Measurements from ENCODE around the gene HERC2. TPM values are rescaled to one million over a fixed set of nuclear protein-coding genes. Genes with fewer than 3 reads are reported as not detected.

The HERC2 gene
- total and polyA plus RNA-seq, 9 of the 15 experiments (the other 6 are each of a cell fraction or from before 2014, with no cell fraction given) = 10.6 to 84.0 (median 42.6) TPM

DNA sequence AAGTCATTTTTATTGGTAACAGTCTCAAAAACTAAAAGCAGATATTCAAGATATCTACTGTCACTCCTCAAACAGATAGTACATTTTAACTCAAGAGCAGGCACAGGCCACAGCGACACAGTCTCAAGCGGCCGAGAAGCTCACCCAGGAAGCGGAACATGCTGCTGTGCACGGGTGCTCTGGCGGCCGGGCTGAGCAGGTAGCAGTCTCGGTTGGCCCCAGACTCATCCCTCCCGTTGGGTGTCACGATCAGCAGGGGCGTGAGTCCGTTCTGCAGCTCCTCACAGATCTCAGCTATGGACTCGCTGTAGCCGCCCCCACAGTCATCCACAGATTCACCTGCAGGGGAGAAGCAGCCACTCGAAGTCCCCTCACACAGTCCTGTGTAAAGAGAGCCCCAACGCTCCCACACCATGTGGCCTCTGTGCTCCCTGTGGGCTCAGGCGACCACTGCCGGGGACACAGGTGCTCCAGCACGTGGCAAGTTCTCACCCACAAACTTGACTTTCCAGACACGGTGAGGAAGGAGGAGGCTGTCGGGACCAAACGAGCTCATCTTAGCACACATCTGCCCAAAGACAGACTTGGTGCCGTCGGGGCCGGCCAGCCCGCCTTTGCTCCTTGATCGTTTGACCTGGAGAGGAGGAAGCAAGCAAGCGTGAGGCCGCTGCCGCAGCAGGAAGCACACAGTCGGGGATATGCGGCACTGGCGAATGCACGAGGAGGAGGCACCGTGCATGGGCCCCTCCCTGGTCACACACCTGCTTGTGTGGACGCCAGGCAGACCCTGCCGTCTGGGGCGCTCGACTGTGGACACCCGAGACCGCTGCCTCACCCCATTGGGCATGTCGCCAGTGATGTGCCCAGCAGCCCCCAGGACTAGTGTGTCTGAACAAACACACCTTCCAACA is 205.2 kb downstream of the HERC2 start:
- CTCF ChIA-PET (ENCODE audit: low intra/inter-chr PET ratio) = no interaction called here
- no TSS peak for BruUV-seq (replicated peaks)
- H3K4me3 ChIP-seq = no peak overlapping the region
- POLR2A ChIA-PET = no interaction called here
- H3K79me2 ChIP-seq (ENCODE audit: control insufficient read depth, insufficient read depth, low read length) = no peaks in the 10 kb centered on the region
- no peak for FAIRE-seq
- H3K27ac ChIP-seq (ENCODE audit: extremely low read depth, low read depth, low read length) = no peak overlapping the region
- peaks cover 91% of the 10 kb centered on the region for H3K36me3 ChIP-seq (ENCODE audit: control insufficient read depth, insufficient read depth, low read length)
- in situ Hi-C loops (cut with MboI) (no loop called here), intact Hi-C loops (cut with micrococcal nuclease) (no loop called here)
- no peak for TF ChIP-seq MXI1 (IDR thresholded peaks at IDR 0.05; ENCODE audit: low read depth, low read length)
- no peak for TF ChIP-seq RBBP5 (IDR thresholded peaks at IDR 0.05; ENCODE audit: borderline replicate concordance, insufficient read depth, low read length, poor library complexity, severe bottlenecking)
- TF ChIP-seq KLF16 (IDR thresholded peaks at IDR 0.05) = no peak
- TF ChIP-seq ZNF134 (CRISPR knock-in tag; conservative IDR thresholded peaks at IDR 0.05) = no peak
- TF ChIP-seq, protein P1, sequence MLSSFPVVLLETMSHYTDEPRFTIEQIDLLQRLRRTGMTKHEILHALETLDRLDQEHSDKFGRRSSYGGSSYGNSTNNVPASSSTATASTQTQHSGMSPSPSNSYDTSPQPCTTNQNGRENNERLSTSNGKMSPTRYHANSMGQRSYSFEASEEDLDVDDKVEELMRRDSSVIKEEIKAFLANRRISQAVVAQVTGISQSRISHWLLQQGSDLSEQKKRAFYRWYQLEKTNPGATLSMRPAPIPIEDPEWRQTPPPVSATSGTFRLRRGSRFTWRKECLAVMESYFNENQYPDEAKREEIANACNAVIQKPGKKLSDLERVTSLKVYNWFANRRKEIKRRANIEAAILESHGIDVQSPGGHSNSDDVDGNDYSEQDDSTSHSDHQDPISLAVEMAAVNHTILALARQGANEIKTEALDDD (IDR thresholded peaks at IDR 0.05) = no peak
- TF ChIP-seq POLR2G (IDR thresholded peaks at IDR 0.05; ENCODE audit: low read depth, low read length) = peak; percentile 36; the same call in 1 of the 2 replicates
- 88% methylated on average over 31 of the region's 42 CpGs for WGBS (ENCODE audit: insufficient coverage, low coverage, missing lambda C conversion rate)
- no peaks in the 10 kb centered on the region for H3K9me1 ChIP-seq (ENCODE audit: control insufficient read depth, insufficient read depth, low read length)
- no peak for ATAC-seq
- no peaks in the 10 kb centered on the region for H3K27me3 ChIP-seq (ENCODE audit: control insufficient read depth in 2 of 2, insufficient read depth in 2 of 2, low read length in 2 of 2)
- no peak overlapping the region for H2AFZ ChIP-seq (ENCODE audit: low read depth, low read length)
- no peaks in the 10 kb centered on the region for H4K20me1 ChIP-seq (replicated peaks; ENCODE audit: control insufficient read depth, insufficient read depth, low read length)
- no peak for DNase-seq (ENCODE audit: extremely low read depth in 1 of 4, low spot score in 3 of 4)
- peaks cover 0 to 7% of the 10 kb centered on the region in 2 experiments; a peak in 1 of 5 replicates for H3K4me1 ChIP-seq (replicated peaks in 1 of 2; ENCODE audit: control insufficient read depth in 2 of 2, insufficient read depth in 2 of 2, low read length in 2 of 2)
- H3K9ac ChIP-seq (ENCODE audit: insufficient read depth in 1 of 2, low read depth in 2 of 2, low read length in 2 of 2) = peak overlapping the region in 1 of 2 experiments; percentile 36; a peak in 1 of 4 replicates
- no peaks in the 10 kb centered on the region for H3K9me3 ChIP-seq (replicated peaks; ENCODE audit: control insufficient read depth, insufficient read depth, low read depth, low read length)
- H3K4me2 ChIP-seq (ENCODE audit: insufficient read depth, low read length) = no peak overlapping the region
